ENCODE measurements around the gene MYO1H.
"Not testable (repeated sequence)": the region's sequence is repeated elsewhere in the genome, so short reads cannot be mapped to it uniquely, and the experiment has no call there.

Gene MYO1H

GRCh38 chr12:109406147-109406546, 58.4 kb downstream of the MYO1H start:
- DNase-seq (ENCODE audit: low spot score) = not testable (repeated sequence)

GRCh38 chr12:109418848-109419480, 71.3 kb downstream of the MYO1H start:
- no peak for DNase-seq (ENCODE audit: low spot score)

- no peak for DNase-seq (ENCODE audit: low spot score)
Observed at GRCh38 chr12:109421355-109422087, 73.8 kb downstream of the MYO1H start.

- no peak for DNase-seq (ENCODE audit: low spot score)
Observed at GRCh38 chr12:109422251-109422650, 74.6 kb downstream of the MYO1H start.

- DNase-seq (ENCODE audit: low spot score) = no peak
Observed at GRCh38 chr12:109423392-109423791, 75.7 kb downstream of the MYO1H start.

- peak; percentile 80 for DNase-seq (ENCODE audit: low spot score)
Observed at GRCh38 chr12:109428037-109428629, 80.4 kb downstream of the MYO1H start.

- not testable (repeated sequence) for DNase-seq (ENCODE audit: low spot score)
Observed at GRCh38 chr12:109428804-109429203, 81.1 kb downstream of the MYO1H start.

GRCh38 chr12:109430244-109430643, 82.5 kb downstream of the MYO1H start:
- DNase-seq (ENCODE audit: low spot score) = no peak

GRCh38 chr12:109432431-109432830, 84.7 kb downstream of the MYO1H start:
- DNase-seq (ENCODE audit: low spot score) = no peak

GRCh38 chr12:109432842-109433304, 85.2 kb downstream of the MYO1H start:
- DNase-seq (ENCODE audit: low spot score) = peak; percentile 64

GRCh38 chr12:109433618-109434017, 85.9 kb downstream of the MYO1H start:
- no peak for DNase-seq (ENCODE audit: low spot score)

GRCh38 chr12:109434582-109434981, 86.9 kb downstream of the MYO1H start:
- no peak for DNase-seq (ENCODE audit: low spot score)

GRCh38 chr12:109435428-109436187, 87.9 kb downstream of the MYO1H start:
- DNase-seq (ENCODE audit: low spot score) = no peak

- no peak for DNase-seq (ENCODE audit: low spot score)
Observed at GRCh38 chr12:109436188-109436560, 88.5 kb downstream of the MYO1H start.

GRCh38 chr12:109439181-109439580, 91.5 kb downstream of the MYO1H start:
- DNase-seq (ENCODE audit: low spot score) = no peak

- not testable (repeated sequence) for DNase-seq (ENCODE audit: low spot score)
Observed at GRCh38 chr12:109439951-109440350, 92.3 kb downstream of the MYO1H start.

GRCh38 chr12:109440851-109441490, 93.3 kb downstream of the MYO1H start:
- DNase-seq (ENCODE audit: low spot score) = no peak

- DNase-seq (ENCODE audit: low spot score) = no peak
Observed at GRCh38 chr12:109443794-109444193, 96.1 kb downstream of the MYO1H start.

- no peak for DNase-seq (ENCODE audit: low spot score)
Observed at GRCh38 chr12:109444259-109444658, 96.6 kb downstream of the MYO1H start.

- no peak for DNase-seq (ENCODE audit: low spot score)
Observed at GRCh38 chr12:109445191-109445609, 97.5 kb downstream of the MYO1H start.

GRCh38 chr12:109446869-109447268, 99.2 kb downstream of the MYO1H start:
- no peak for DNase-seq (ENCODE audit: low spot score)

GRCh38 chr12:109447482-109447881, 99.8 kb downstream of the MYO1H start:
- DNase-seq (ENCODE audit: low spot score) = no peak
